ENCODE data around the gene COPS7A.

DNA sequence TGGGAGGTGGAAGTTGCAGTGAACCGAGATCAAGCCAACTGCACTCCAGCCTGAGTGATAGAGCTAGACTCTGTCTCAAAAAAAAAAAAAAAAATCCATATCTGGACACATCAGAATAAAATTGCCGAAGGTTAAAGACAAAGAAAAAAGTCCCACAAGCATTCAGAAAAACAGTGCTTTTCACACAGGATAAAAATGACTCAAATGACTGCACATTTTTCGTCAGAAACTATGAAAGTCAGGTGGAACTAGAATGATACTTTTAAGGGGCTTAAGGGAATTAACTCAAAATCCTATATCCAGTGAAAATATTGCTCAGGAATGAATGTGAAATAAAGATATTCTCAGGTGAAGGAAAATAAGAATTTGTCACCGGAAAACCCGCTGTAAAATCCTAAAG is 12.9 kb downstream of the COPS7A start:
- TF ChIP-seq POLR2A (IDR thresholded peaks at IDR 0.05), result no peak
- TF ChIP-seq, protein P1, sequence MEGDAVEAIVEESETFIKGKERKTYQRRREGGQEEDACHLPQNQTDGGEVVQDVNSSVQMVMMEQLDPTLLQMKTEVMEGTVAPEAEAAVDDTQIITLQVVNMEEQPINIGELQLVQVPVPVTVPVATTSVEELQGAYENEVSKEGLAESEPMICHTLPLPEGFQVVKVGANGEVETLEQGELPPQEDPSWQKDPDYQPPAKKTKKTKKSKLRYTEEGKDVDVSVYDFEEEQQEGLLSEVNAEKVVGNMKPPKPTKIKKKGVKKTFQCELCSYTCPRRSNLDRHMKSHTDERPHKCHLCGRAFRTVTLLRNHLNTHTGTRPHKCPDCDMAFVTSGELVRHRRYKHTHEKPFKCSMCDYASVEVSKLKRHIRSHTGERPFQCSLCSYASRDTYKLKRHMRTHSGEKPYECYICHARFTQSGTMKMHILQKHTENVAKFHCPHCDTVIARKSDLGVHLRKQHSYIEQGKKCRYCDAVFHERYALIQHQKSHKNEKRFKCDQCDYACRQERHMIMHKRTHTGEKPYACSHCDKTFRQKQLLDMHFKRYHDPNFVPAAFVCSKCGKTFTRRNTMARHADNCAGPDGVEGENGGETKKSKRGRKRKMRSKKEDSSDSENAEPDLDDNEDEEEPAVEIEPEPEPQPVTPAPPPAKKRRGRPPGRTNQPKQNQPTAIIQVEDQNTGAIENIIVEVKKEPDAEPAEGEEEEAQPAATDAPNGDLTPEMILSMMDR (IDR thresholded peaks at IDR 0.05), result no peak

Measured in body of pancreas (tissue), 4 donors.